GM15510 (cell line): ENCODE data around the gene MPI.

Source experiments
- POLR2A ChIP-seq: IDR thresholded peaks from 3 replicates; pipeline ENCODE4 v1.6.1; 2011; ENCODE audit warnings: borderline replicate concordance; ENCODE audit not compliant: insufficient read length; ENCODE audit errors: extremely low read depth

Gene MPI

GRCh38 chr15:74937590-74938371, 47.9 kb downstream of the MPI start, which contains the start of gene COX5A:
Gene COX5A, minus strand, starts transcription at chr15:74938073. Its CDS starts 59 bp downstream, at chr15:74938014.
- peak; percentile 94 for TF ChIP-seq POLR2A

GRCh38 chr15:74950078-74950908, 60.5 kb downstream of the MPI start:
- TF ChIP-seq POLR2A = no peak

DNA sequence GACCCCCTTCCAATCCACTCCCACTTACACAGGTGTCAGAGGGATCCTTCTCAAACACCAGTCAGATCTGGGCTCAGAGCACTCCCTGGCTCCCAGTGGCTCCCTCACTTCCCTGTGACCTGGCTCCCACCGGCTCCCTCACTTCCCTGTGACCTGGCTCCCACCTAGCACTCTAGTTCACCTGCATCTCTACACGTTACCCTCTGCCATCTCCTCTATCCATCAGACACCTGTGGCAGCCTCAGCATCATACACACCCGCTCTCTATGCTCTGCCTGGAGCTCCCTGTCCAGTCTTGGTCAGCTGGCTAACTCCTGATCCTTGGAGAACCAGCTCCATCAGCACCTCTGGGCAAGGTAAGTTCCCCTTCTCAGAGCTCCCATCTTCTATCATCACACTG, 61.2 kb downstream of the MPI start:
- TF ChIP-seq POLR2A = no peak
